ENCODE results near the gene ARHGAP24.
"Not testable (repeated sequence)": the region's sequence is repeated elsewhere in the genome, so short reads cannot be mapped to it uniquely, and the experiment has no call there.

ARHGAP24 gene

GRCh38 chr4:85910985-85911384, 436.0 kb downstream of the ARHGAP24 start:
- DNase-seq (ENCODE audit: low read depth in 2 of 2): no peak

GRCh38 chr4:85913931-85914694, 439.2 kb downstream of the ARHGAP24 start:
- DNase-seq (ENCODE audit: low read depth in 2 of 2): no peak

- DNase-seq (ENCODE audit: low read depth in 2 of 2): not testable (repeated sequence)
These were observed 440.6 kb downstream of the ARHGAP24 start for GRCh38 chr4:85915570-85915969.

GRCh38 chr4:85919200-85919887, 444.4 kb downstream of the ARHGAP24 start:
- no peak for DNase-seq (ENCODE audit: low read depth in 2 of 2)

- no peak for DNase-seq (ENCODE audit: low read depth in 2 of 2)
These were observed 450.1 kb downstream of the ARHGAP24 start for GRCh38 chr4:85925071-85925470.

GRCh38 chr4:85928775-85929591, 454.0 kb downstream of the ARHGAP24 start:
- no peak for DNase-seq (ENCODE audit: low read depth in 2 of 2)

GRCh38 chr4:85929961-85930665, 455.2 kb downstream of the ARHGAP24 start:
- DNase-seq (ENCODE audit: low read depth in 2 of 2): no peak

- DNase-seq (ENCODE audit: low read depth in 2 of 2): no peak
These were observed 457.7 kb downstream of the ARHGAP24 start for GRCh38 chr4:85932500-85933290.

GRCh38 chr4:85933291-85933640, 458.3 kb downstream of the ARHGAP24 start:
- DNase-seq (ENCODE audit: low read depth in 2 of 2): no peak

- DNase-seq (ENCODE audit: low read depth in 2 of 2): no peak
These were observed 462.6 kb downstream of the ARHGAP24 start for GRCh38 chr4:85937507-85937906.

GRCh38 chr4:85938062-85938461, 463.1 kb downstream of the ARHGAP24 start:
- DNase-seq (ENCODE audit: low read depth in 2 of 2): no peak

GRCh38 chr4:85938902-85939301, 464.0 kb downstream of the ARHGAP24 start:
- DNase-seq (ENCODE audit: low read depth in 2 of 2): no peak

- no peak for DNase-seq (ENCODE audit: low read depth in 2 of 2)
These were observed 464.6 kb downstream of the ARHGAP24 start for GRCh38 chr4:85939595-85939994.

- DNase-seq (ENCODE audit: low read depth in 2 of 2): no peak
These were observed 465.2 kb downstream of the ARHGAP24 start for GRCh38 chr4:85940151-85940550.

- no peak for DNase-seq (ENCODE audit: low read depth in 2 of 2)
These were observed 467.2 kb downstream of the ARHGAP24 start for GRCh38 chr4:85942107-85942506.

GRCh38 chr4:85946821-85947220, 471.9 kb downstream of the ARHGAP24 start:
- no peak for DNase-seq (ENCODE audit: low read depth in 2 of 2)

- DNase-seq (ENCODE audit: low read depth in 2 of 2): no peak
These were observed 476.1 kb downstream of the ARHGAP24 start for GRCh38 chr4:85951099-85951498.

GRCh38 chr4:85952528-85952927, 477.6 kb downstream of the ARHGAP24 start:
- DNase-seq (ENCODE audit: low read depth in 2 of 2): no peak

- DNase-seq (ENCODE audit: low read depth in 2 of 2): no peak
These were observed 478.2 kb downstream of the ARHGAP24 start for GRCh38 chr4:85952972-85953650.

GRCh38 chr4:85953651-85954018, 478.7 kb downstream of the ARHGAP24 start:
- no peak for DNase-seq (ENCODE audit: low read depth in 2 of 2)
